Activated gamma-delta T cell treated with Interleukin-2 at 50 U/mL for 16 hours (primary cell): ENCODE results near the gene WDR33.

Source experiments
- DNase-seq: peaks from one replicate; pipeline ENCODE4 v3.0.0-alpha.2; 2020

Gene WDR33

GRCh38 chr2:127670055-127670956, 140.7 kb downstream of the WDR33 start:
- DNase-seq: no peak

GRCh38 chr2:127669056-127669455, 141.9 kb downstream of the WDR33 start:
- DNase-seq: no peak

GRCh38 chr2:127665267-127665893, 145.6 kb downstream of the WDR33 start:
- no peak for DNase-seq

- no peak for DNase-seq
Observed at GRCh38 chr2:127664895-127665225, 146.1 kb downstream of the WDR33 start.

GRCh38 chr2:127664065-127664894, 146.7 kb downstream of the WDR33 start:
- no peak for DNase-seq

GRCh38 chr2:127663566-127664064, 147.4 kb downstream of the WDR33 start:
- DNase-seq: no peak

- DNase-seq: no peak
Observed at GRCh38 chr2:127662937-127663565, 147.9 kb downstream of the WDR33 start.

- no peak for DNase-seq
Observed at GRCh38 chr2:127661949-127662510, 148.9 kb downstream of the WDR33 start.

GRCh38 chr2:127661072-127661649, 149.8 kb downstream of the WDR33 start:
- no peak for DNase-seq

- DNase-seq: no peak
Observed at GRCh38 chr2:127660291-127660578, 150.7 kb downstream of the WDR33 start.

GRCh38 chr2:127659408-127660290, 151.3 kb downstream of the WDR33 start:
- no peak for DNase-seq

- no peak for DNase-seq
Observed at GRCh38 chr2:127658641-127659407, 152.1 kb downstream of the WDR33 start.

GRCh38 chr2:127658146-127658545, 152.8 kb downstream of the WDR33 start:
- no peak for DNase-seq

GRCh38 chr2:127657232-127657595, 153.8 kb downstream of the WDR33 start:
- no peak for DNase-seq

GRCh38 chr2:127656569-127657231, 154.3 kb downstream of the WDR33 start:
- DNase-seq: no peak

GRCh38 chr2:127655209-127656073, 155.5 kb downstream of the WDR33 start:
- DNase-seq: no peak

GRCh38 chr2:127654838-127655175, 156.2 kb downstream of the WDR33 start:
- no peak for DNase-seq

- no peak for DNase-seq
Observed at GRCh38 chr2:127654084-127654837, 156.7 kb downstream of the WDR33 start.
